ENCODE measurements around the gene STK11IP. TPM values are rescaled to one million over a fixed set of nuclear protein-coding genes. Genes with fewer than 3 reads are reported as not detected.
A peak's percentile ranks its signal among the peaks of the same experiment; 100 is the strongest.

Gene STK11IP
- total and polyA plus RNA-seq, 9 of the 15 experiments (the other 6 are each of a cell fraction or from before 2014, with no cell fraction given): 0.52 to 21.7 (median 5.6) TPM

- TF ChIP-seq CEBPB (tag; IDR thresholded peaks at IDR 0.05): peak; percentile 98
Measured at GRCh38 chr2:219642465-219643083, 44.9 kb downstream of the STK11IP start (continued).

DNA sequence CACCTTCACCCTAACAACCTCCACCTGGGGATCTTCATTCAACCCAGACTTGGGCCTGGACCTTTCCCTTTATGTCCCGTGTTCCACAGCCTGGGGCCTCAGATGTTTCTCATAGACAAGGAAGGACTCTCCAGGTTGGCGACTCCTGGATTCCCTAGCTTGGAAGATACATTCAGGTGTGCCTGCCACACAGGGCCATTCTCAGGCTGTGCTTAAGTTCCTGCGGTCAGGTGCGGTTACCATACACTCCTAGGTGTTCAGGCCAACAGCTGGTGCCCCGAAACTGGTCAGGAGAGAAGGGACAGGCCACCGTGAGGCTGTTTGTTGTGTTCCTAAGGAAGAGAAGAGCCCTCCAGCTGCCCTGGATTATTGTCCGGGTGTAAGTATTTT, 45.4 kb downstream of the STK11IP start:
- H2AFZ ChIP-seq (ENCODE audit: low read depth, low read length): peak overlapping the region; percentile 87
- no peak overlapping the region for H3K27ac ChIP-seq (ENCODE audit: extremely low read depth, low read depth, low read length)
- H3K9me3 ChIP-seq (replicated peaks; ENCODE audit: control insufficient read depth, insufficient read depth, low read depth, low read length): no peaks in the 10 kb centered on the region
- no peaks in the 10 kb centered on the region for H3K36me3 ChIP-seq (ENCODE audit: control insufficient read depth, insufficient read depth, low read length)
- DNase-seq (ENCODE audit: extremely low read depth in 1 of 4, low spot score in 3 of 4) (no peak), ATAC-seq (no peak), FAIRE-seq (no peak)
- 45% methylated on average over 4 of the region's 7 CpGs for WGBS (ENCODE audit: insufficient coverage, low coverage, missing lambda C conversion rate)
- ChIA-PET POLR2A (interaction anchor here (1.1 kb wide), 1 partner anchor 107 kb away, joined by 4 read pairs; no protein-coding TSS in a partner anchor), CTCF (ENCODE audit: low intra/inter-chr PET ratio) (interaction anchor here (1.2 to 4.0 kb wide), 2 partner anchors 101 to 240 kb away, joined by 5 to 80 read pairs; partner anchors contain the start of genes CHPF and TMEM198)
- intact Hi-C loops (cut with micrococcal nuclease): loop anchor here (5.0 kb wide), 1 partner anchor 241 kb away; no protein-coding TSS in a partner anchor
- no peaks in the 10 kb centered on the region for H3K27me3 ChIP-seq (ENCODE audit: control insufficient read depth in 2 of 2, insufficient read depth in 2 of 2, low read length in 2 of 2)
- H3K9me1 ChIP-seq (ENCODE audit: control insufficient read depth, insufficient read depth, low read length): no peaks in the 10 kb centered on the region
- no TSS peak for BruUV-seq (replicated peaks)
- no peaks in the 10 kb centered on the region for H4K20me1 ChIP-seq (replicated peaks; ENCODE audit: control insufficient read depth, insufficient read depth, low read length)
- H3K4me2 ChIP-seq (ENCODE audit: insufficient read depth, low read length): 0 out of 2 replicates have a peak overlapping the region, but pooled peaks have one; percentile 46
- H3K79me2 ChIP-seq (ENCODE audit: control insufficient read depth, insufficient read depth, low read length): no peaks in the 10 kb centered on the region
- H3K4me3 ChIP-seq: no peak overlapping the region
- H3K9ac ChIP-seq (ENCODE audit: insufficient read depth in 1 of 2, low read depth in 2 of 2, low read length in 2 of 2): peak overlapping the region in 1 of 2 experiments; percentile 27; a peak in 1 of 4 replicates
- TF ChIP-seq BRF2 (IDR thresholded peaks at IDR 0.05; ENCODE audit: borderline replicate concordance, insufficient read depth, insufficient read length) (no peak), DDX20 (tag; IDR thresholded peaks at IDR 0.05; ENCODE audit: low read depth) (no peak), GABPB1 (CRISPR knock-in tag; IDR thresholded peaks at IDR 0.05) (no peak), GABPB2 (CRISPR knock-in tag; conservative IDR thresholded peaks at IDR 0.05) (no peak), EWSR1 (IDR thresholded peaks at IDR 0.05; ENCODE audit: borderline replicate concordance, low read depth, partially characterized antibody) (no peak), STAT5A (IDR thresholded peaks at IDR 0.05; ENCODE audit: borderline replicate concordance, low read length) (no peak), ZEB2 (IDR thresholded peaks at IDR 0.05) (no peak), ZNF57 (CRISPR knock-in tag; IDR thresholded peaks at IDR 0.05) (no peak), DPF2 (IDR thresholded peaks at IDR 0.05) (no peak), ZNF696 (CRISPR knock-in tag; conservative IDR thresholded peaks at IDR 0.05) (no peak), SMARCB1 (IDR thresholded peaks at IDR 0.05; ENCODE audit: insufficient read length, low read depth) (no peak), HOXB6 (CRISPR knock-in tag; IDR thresholded peaks at IDR 0.05; ENCODE audit: borderline replicate concordance) (no peak), CBFB (CRISPR knock-in tag; IDR thresholded peaks at IDR 0.05) (no peak), FUS (optimal IDR thresholded peaks at IDR 0.05; ENCODE audit: low read depth, low read length) (no peak), KDM2B (CRISPR knock-in tag; IDR thresholded peaks at IDR 0.05) (no peak)
- TF ChIP-seq, protein P1, sequence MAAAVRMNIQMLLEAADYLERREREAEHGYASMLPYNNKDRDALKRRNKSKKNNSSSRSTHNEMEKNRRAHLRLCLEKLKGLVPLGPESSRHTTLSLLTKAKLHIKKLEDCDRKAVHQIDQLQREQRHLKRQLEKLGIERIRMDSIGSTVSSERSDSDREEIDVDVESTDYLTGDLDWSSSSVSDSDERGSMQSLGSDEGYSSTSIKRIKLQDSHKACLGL (CRISPR knock-in tag; IDR thresholded peaks at IDR 0.05; ENCODE audit: borderline replicate concordance, poor library complexity, severe bottlenecking): no peak
- TF ChIP-seq, protein P2, sequence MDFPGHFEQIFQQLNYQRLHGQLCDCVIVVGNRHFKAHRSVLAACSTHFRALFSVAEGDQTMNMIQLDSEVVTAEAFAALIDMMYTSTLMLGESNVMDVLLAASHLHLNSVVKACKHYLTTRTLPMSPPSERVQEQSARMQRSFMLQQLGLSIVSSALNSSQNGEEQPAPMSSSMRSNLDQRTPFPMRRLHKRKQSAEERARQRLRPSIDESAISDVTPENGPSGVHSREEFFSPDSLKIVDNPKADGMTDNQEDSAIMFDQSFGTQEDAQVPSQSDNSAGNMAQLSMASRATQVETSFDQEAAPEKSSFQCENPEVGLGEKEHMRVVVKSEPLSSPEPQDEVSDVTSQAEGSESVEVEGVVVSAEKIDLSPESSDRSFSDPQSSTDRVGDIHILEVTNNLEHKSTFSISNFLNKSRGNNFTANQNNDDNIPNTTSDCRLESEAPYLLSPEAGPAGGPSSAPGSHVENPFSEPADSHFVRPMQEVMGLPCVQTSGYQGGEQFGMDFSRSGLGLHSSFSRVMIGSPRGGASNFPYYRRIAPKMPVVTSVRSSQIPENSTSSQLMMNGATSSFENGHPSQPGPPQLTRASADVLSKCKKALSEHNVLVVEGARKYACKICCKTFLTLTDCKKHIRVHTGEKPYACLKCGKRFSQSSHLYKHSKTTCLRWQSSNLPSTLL (IDR thresholded peaks at IDR 0.05): no peak
- in situ Hi-C loops (cut with MboI): loop anchor here (5.0 kb wide), 1 partner anchor 101 kb away; the partner anchor contains the start of genes CHPF and TMEM198
- H3K4me1 ChIP-seq (replicated peaks in 1 of 2; ENCODE audit: control insufficient read depth in 2 of 2, insufficient read depth in 2 of 2, low read length in 2 of 2): peaks cover 28 to 37% of the 10 kb centered on the region in 2 experiments; a peak in 4 of 5 replicates

Data from K562 (cell line).